Lower lobe of right lung (tissue), 2 donors: ENCODE measurements around the gene LRRC7. TPM values are rescaled to one million over a fixed set of nuclear protein-coding genes. Genes with fewer than 3 reads are reported as not detected.

Experiments
- ATAC-seq, 2 donors: fragments of 200-7000 bp; cut with Tn5 transposase; one replicate each; pipeline ENCODE4 v1.9.1; 2020 to 2022; ENCODE audit warnings: mild to moderate bottlenecking in 2 of 2, moderate library complexity in 2 of 2
- DNase-seq: peaks from one replicate; pipeline ENCODE4 v3.0.0-alpha.2; 2020
- H3K27ac ChIP-seq: fragments of 200-600 bp; one replicate; pipeline ENCODE4 v1.8.0; 2022
- H3K27me3 ChIP-seq: fragments of 200-600 bp; one replicate; pipeline ENCODE4 v1.8.0; 2022; ENCODE audit warnings: low read depth
- H3K36me3 ChIP-seq: fragments of 200-600 bp; one replicate; pipeline ENCODE4 v1.8.0; 2022; ENCODE audit warnings: mild to moderate bottlenecking
- H3K4me1 ChIP-seq: fragments of 200-600 bp; one replicate; pipeline ENCODE4 v1.8.0; 2022
- H3K4me3 ChIP-seq: fragments of 200-600 bp; one replicate; pipeline ENCODE4 v1.8.0; 2022; ENCODE audit warnings: mild to moderate bottlenecking
- H3K9me3 ChIP-seq: fragments of 200-600 bp; one replicate; pipeline ENCODE4 v1.8.0; 2022
- intact Hi-C: fragments of 100-400 bp; cut with DNase I; formaldehyde crosslinking; loops from one replicate; pipeline ENCODE4 v1.11.0; 2022
- total RNA-seq: library from RNA; stranded (reverse); fragmentation: NEBNext Ultra II Directional; extraction: Animal tissue kit (Norgen Biotek cat#: 25700); gene quantifications from one replicate; pipeline ENCODE4 v1.2.1, GENCODE V29; 2021
- TF ChIP-seq, protein P1 (sequence below): fragments of 200-600 bp; IDR thresholded peaks from one replicate; pipeline ENCODE4 v1.8.0; 2022; ENCODE audit warnings: antibody characterized with exemption, mild to moderate bottlenecking
- donor health status: DM: no; HTN: yes; CAD: no; lungs with severe emphysema.

LRRC7 gene
- total RNA-seq, 1 donor from 2014 or later = not detected

DNA sequence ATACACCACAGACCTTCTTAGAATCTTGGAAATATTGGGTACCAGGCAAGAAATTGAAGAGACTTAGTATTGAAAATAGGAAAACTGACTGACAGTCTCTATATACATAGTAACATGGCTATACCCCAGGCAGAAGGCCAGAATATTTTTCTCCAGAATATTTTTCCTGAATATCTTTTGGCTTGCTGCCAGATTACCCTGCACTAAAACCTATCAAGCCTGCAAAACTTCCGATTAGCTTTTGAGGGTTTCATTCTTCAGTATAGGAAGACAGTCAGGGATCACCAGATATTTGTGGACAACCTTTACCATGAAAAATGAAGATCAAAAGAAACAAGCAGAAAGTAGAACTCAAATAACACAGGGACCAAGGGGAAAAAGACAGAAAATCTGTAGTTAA lies 187.9 kb downstream of the LRRC7 start:
- Histone ChIP-seq H3K4me1 (no peaks in the 10 kb centered on the region), H3K36me3 (no peaks in the 10 kb centered on the region), H3K27ac (no peak overlapping the region), H3K27me3 (no peaks in the 10 kb centered on the region), H3K9me3 (no peaks in the 10 kb centered on the region), H3K4me3 (no peak overlapping the region)
- TF ChIP-seq, protein P1, sequence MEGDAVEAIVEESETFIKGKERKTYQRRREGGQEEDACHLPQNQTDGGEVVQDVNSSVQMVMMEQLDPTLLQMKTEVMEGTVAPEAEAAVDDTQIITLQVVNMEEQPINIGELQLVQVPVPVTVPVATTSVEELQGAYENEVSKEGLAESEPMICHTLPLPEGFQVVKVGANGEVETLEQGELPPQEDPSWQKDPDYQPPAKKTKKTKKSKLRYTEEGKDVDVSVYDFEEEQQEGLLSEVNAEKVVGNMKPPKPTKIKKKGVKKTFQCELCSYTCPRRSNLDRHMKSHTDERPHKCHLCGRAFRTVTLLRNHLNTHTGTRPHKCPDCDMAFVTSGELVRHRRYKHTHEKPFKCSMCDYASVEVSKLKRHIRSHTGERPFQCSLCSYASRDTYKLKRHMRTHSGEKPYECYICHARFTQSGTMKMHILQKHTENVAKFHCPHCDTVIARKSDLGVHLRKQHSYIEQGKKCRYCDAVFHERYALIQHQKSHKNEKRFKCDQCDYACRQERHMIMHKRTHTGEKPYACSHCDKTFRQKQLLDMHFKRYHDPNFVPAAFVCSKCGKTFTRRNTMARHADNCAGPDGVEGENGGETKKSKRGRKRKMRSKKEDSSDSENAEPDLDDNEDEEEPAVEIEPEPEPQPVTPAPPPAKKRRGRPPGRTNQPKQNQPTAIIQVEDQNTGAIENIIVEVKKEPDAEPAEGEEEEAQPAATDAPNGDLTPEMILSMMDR = no peak
- ATAC-seq (no peak), DNase-seq (no peak)
- intact Hi-C loops = no loop called here

DNA sequence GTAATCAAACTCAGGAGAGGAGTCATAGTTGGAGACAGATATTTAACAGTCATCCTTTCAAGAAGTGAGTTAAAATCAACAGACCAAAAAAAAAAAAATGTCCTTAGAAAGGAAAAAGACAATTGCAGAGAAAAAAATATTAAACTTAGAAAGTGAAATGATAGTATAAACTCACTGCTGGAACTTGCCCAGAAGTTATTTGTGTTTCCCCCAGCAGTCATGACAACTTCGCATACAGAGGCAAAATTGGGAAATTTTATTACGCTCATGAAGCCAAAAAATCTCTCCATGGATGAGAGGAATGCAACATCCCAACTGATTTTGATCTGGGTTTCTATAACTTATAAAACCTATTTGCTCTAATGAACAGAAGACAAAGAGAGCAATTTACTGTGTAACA lies 198.2 kb downstream of the LRRC7 start:
- no peaks in the 10 kb centered on the region for H3K9me3 ChIP-seq
- intact Hi-C loops = no loop called here
- DNase-seq = no peak

DNA sequence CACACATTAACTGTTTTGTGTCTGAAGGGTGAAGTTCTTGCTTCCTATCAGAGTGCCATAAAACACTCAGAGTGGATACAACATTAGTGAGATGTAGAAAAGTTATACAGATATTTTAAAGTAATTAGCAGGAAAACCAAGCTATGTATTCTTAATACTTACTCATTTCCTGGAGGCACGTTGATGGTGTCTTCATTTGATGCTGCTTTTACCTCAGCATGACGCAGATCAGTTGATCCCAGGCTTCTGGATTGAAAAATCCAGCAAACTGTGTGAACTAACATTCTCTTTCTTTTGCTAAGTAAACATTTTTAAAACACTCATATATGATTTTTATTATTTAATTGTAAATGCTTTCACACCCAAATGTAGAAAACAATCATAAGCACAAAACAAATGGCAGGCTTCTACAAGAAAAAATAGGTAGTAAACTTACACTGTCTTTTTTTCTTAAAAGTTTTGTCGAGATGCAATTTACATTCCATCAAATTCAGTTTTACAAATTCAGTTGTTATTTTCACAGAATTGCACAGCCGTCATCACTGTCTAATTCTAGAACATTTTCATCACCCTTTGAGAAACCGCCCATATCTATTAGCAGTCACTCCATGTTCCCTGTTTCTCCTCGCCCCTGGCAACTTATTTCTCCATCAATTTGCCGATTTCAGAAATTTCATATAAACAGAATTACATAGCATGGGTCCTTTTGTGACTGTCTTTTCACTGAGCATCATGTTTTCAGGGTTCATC lies 198.9 kb downstream of the LRRC7 start:
- intact Hi-C loops = no loop called here
- no peaks in the 10 kb centered on the region for H3K4me1 ChIP-seq
- H3K27me3 ChIP-seq = no peaks in the 10 kb centered on the region
- no peaks in the 10 kb centered on the region for H3K9me3 ChIP-seq
- ATAC-seq (no peak), DNase-seq (no peak)
- no peak overlapping the region for H3K4me3 ChIP-seq
- no peaks in the 10 kb centered on the region for H3K36me3 ChIP-seq
- TF ChIP-seq, protein P1 = no peak
- H3K27ac ChIP-seq = no peak overlapping the region

More for the DNA sequence above, 198.2 kb downstream of the LRRC7 start:
- H3K36me3 ChIP-seq = no peaks in the 10 kb centered on the region
- TF ChIP-seq, protein P1 = no peak
- H3K4me3 ChIP-seq = no peak overlapping the region
- ATAC-seq = no peak
- H3K4me1 ChIP-seq = no peaks in the 10 kb centered on the region
- H3K27me3 ChIP-seq = no peaks in the 10 kb centered on the region
- no peak overlapping the region for H3K27ac ChIP-seq

DNA sequence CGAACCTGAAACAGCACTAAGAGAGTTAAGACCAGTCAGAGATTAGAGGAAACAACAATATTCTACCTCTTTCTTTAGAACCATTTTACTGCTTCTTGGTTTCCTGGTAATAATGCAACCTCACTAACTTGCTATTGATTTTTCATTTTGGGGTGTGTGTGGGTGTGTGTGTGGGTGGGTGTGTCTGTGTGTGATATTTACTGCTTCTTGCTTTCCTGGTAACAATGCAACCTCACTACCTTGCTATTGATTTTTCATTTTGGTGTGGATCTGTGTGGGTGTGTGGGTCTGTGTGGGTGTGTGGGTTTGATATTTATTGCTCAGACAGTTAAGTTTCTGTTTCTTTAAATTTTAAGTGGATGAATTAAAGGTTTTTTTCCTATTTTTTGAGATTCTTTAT lies 208.8 kb downstream of the LRRC7 start:
- H3K27ac ChIP-seq = no peak overlapping the region
- H3K27me3 ChIP-seq = no peaks in the 10 kb centered on the region
- H3K36me3 ChIP-seq = no peaks in the 10 kb centered on the region
- no peaks in the 10 kb centered on the region for H3K4me1 ChIP-seq
- ATAC-seq (no peak), DNase-seq (no peak)
- no peaks in the 10 kb centered on the region for H3K9me3 ChIP-seq
- no peak overlapping the region for H3K4me3 ChIP-seq
- intact Hi-C loops = no loop called here
- TF ChIP-seq, protein P1 = no peak

DNA sequence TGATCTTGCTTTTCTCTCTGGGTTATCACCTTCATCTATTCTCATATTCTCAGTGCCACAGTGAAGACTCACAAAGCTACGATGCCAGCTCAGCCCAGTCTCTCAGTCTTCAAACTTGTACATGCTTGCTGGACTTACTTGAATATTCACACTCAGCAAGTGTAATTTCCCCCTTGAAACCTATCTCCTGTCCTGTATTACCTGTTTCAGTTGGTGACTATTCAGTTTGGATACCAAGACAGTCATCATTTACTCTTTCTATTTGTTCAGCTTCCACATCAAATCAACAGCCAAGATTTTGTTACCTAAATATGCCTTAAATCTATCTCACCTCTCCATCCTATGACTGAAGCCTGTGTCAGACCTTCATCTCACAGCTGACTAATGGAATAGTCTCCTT lies 209.7 kb downstream of the LRRC7 start:
- Histone ChIP-seq H3K27ac (no peak overlapping the region), H3K9me3 (no peaks in the 10 kb centered on the region), H3K4me3 (no peak overlapping the region), H3K27me3 (no peaks in the 10 kb centered on the region), H3K36me3 (no peaks in the 10 kb centered on the region), H3K4me1 (no peaks in the 10 kb centered on the region)
- TF ChIP-seq, protein P1 = no peak
- intact Hi-C loops = no loop called here
- ATAC-seq (no peak), DNase-seq (no peak)
